ENCODE data around the gene CBX3. TPM values are rescaled to one million over a fixed set of nuclear protein-coding genes. Genes with fewer than 3 reads are reported as not detected.

The CBX3 gene
- total and polyA plus RNA-seq, 10 of the 15 experiments (the other 5 are each of a cell fraction or from before 2014, with no cell fraction given): 153 to 307 (median 225) TPM

DNA sequence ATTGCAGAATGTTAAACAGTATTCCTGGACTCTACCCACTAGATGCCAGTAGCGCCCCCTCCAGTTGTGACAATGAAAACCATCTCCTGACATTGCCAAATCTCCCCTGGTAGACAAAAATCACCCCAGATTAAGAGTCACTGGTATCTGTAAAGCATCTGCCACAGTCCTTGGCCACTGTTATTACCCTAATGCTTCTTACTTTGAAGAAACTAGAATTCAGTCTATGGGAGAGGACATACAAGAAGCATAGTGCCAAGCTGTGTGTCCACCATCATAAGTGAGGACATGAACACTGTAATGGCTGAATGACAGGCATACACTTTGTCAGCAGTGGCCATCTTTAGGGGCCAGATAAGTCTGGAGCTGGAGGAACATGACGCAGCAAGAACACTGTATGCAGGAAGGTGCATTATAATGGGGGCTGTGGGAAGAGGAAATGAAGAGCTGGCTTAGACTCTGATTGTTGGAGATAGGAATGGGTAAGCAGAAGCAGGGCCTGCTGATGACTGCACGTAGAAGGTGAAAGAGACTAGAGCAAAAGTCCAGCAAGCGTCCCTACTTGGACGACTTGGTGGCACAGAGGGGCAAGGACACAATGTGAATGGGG, 32.5 kb downstream of the CBX3 start:
- no peaks in the 10 kb centered on the region for H3K79me2 ChIP-seq (ENCODE audit: control insufficient read depth, insufficient read depth, low read length)
- H3K4me1 ChIP-seq (ENCODE audit: control insufficient read depth, insufficient read depth, low read length): no peaks in the 10 kb centered on the region
- no peak overlapping the region for H3K27ac ChIP-seq (ENCODE audit: control insufficient read depth, insufficient read depth)
- no peaks in the 10 kb centered on the region for H3K36me3 ChIP-seq (ENCODE audit: control insufficient read depth in 2 of 2, insufficient read depth in 2 of 2, low read length in 1 of 2)
- POLR2A ChIA-PET: no interaction called here
- SMC1A ChIA-PET (ENCODE audit: uncharacterized antibody, unreplicated experiment): interaction anchor here (1.3 kb wide), 1 partner anchor 131 kb away, joined by 3 read pairs; no protein-coding TSS in a partner anchor
- BruUV-seq (replicated peaks): no TSS peak
- in situ Hi-C loops (cut with MboI) (no loop called here), intact Hi-C loops (cut with micrococcal nuclease; ENCODE audit: unreplicated experiment) (no loop called here)
- no peaks in the 10 kb centered on the region; a peak in 1 of 4 replicates for H3K27me3 ChIP-seq (replicated peaks in 1 of 2; ENCODE audit: control insufficient read depth in 2 of 2, insufficient read depth in 2 of 2, low read length in 1 of 2)
- DNase-seq (ENCODE audit: low read depth, low spot score) (no peak), FAIRE-seq (no peak), ATAC-seq (no peak)
- no peaks in the 10 kb centered on the region for H3K9me3 ChIP-seq (replicated peaks; ENCODE audit: control insufficient read depth, insufficient read depth, low read length)
- no peak for TF ChIP-seq ATF7 (IDR thresholded peaks at IDR 0.05; ENCODE audit: low read depth)
- no peak for TF ChIP-seq CHD1 (IDR thresholded peaks at IDR 0.05; ENCODE audit: low read depth, low read length)
- TF ChIP-seq CUX1 (IDR thresholded peaks at IDR 0.05; ENCODE audit: insufficient replicate concordance, low read depth, low read length): no peak
- TF ChIP-seq MAX (IDR thresholded peaks at IDR 0.05; ENCODE audit: low read depth, low read length): no peak
- TF ChIP-seq PAX5 (IDR thresholded peaks at IDR 0.05; ENCODE audit: borderline replicate concordance, low read depth, low read length): no peak
- no peak for TF ChIP-seq RELA (IDR thresholded peaks at IDR 0.05; ENCODE audit: borderline replicate concordance, partially characterized antibody)
- no peak for TF ChIP-seq STAT1 (conservative IDR thresholded peaks at IDR 0.05)
- TF ChIP-seq PML (IDR thresholded peaks at IDR 0.05; ENCODE audit: low read length): no peak
- TF ChIP-seq, protein P1, sequence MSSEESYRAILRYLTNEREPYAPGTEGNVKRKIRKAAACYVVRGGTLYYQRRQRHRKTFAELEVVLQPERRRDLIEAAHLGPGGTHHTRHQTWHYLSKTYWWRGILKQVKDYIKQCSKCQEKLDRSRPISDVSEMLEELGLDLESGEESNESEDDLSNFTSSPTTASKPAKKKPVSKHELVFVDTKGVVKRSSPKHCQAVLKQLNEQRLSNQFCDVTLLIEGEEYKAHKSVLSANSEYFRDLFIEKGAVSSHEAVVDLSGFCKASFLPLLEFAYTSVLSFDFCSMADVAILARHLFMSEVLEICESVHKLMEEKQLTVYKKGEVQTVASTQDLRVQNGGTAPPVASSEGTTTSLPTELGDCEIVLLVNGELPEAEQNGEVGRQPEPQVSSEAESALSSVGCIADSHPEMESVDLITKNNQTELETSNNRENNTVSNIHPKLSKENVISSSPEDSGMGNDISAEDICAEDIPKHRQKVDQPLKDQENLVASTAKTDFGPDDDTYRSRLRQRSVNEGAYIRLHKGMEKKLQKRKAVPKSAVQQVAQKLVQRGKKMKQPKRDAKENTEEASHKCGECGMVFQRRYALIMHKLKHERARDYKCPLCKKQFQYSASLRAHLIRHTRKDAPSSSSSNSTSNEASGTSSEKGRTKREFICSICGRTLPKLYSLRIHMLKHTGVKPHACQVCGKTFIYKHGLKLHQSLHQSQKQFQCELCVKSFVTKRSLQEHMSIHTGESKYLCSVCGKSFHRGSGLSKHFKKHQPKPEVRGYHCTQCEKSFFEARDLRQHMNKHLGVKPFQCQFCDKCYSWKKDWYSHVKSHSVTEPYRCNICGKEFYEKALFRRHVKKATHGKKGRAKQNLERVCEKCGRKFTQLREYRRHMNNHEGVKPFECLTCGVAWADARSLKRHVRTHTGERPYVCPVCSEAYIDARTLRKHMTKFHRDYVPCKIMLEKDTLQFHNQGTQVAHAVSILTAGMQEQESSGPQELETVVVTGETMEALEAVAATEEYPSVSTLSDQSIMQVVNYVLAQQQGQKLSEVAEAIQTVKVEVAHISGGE (CRISPR knock-in tag; IDR thresholded peaks at IDR 0.05): no peak
- no peak for TF ChIP-seq BMI1 (IDR thresholded peaks at IDR 0.05; ENCODE audit: borderline replicate concordance)
- TF ChIP-seq POLR2AphosphoS5 (IDR thresholded peaks at IDR 0.05; ENCODE audit: low read length): no peak
- no peak for TF ChIP-seq LARP7 (IDR thresholded peaks at IDR 0.05)
- TF ChIP-seq ZBTB4 (CRISPR knock-in tag; IDR thresholded peaks at IDR 0.05): no peak
- CTCF ChIA-PET: no interaction called here
- RAD21 ChIA-PET (ENCODE audit: unreplicated experiment): no interaction called here
- H3K4me3 ChIP-seq: no peak overlapping the region
- no peak overlapping the region for H2AFZ ChIP-seq (ENCODE audit: control insufficient read depth, low read depth, low read length)
- H4K20me1 ChIP-seq (ENCODE audit: control insufficient read depth, insufficient read depth): no peaks in the 10 kb centered on the region
- WGBS (ENCODE audit: insufficient coverage, insufficient replicate concordance, low lambda C conversion rate, missing lambda C conversion rate): 3% methylated on average over 5 of the region's 5 CpGs
- no peak overlapping the region for H3K4me2 ChIP-seq (ENCODE audit: control insufficient read depth, insufficient read depth)
- H3K9ac ChIP-seq (ENCODE audit: control insufficient read depth, insufficient read depth, low read length): no peak overlapping the region

Data from GM12878 (cell line).